ENCODE measurements around the gene NT5E. TPM values are rescaled to one million over a fixed set of nuclear protein-coding genes. Genes with fewer than 3 reads are reported as not detected.

Gene NT5E
- total and polyA plus RNA-seq, 4 donors = 3.2 to 13.9 (median 8.5) TPM

DNA sequence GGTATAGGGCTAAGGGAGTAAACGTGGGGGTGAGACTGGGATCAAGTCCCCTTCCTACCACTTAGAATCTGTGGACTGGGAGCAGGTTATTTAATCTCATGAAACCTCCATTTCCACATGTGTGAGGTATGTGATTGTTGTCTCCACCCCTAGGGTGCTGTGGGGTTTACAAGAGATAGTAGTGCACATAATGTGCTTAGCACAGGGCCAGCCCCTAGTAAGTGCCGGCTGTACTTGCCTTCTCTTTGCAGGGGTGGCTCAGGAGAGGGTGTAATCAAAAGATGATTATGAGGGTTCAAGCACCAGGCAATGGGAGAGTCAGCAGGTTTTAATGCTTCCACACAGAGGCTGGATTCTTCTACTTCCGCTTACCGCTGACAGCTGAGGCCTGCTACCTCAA lies 6.9 kb downstream of the NT5E start:
- Histone ChIP-seq H3K27ac (ENCODE audit: low read depth in 1 of 2, low read length in 1 of 2) (no peak overlapping the region), H3K4me1 (ENCODE audit: control insufficient read depth in 5 of 5, insufficient read depth in 5 of 5, low read length in 5 of 5) (peaks cover 0 to 10% (median 0%) of the 10 kb centered on the region in 5 donors), H3K4me3 (no peak overlapping the region), H3K27me3 (ENCODE audit: control insufficient read depth in 3 of 3, insufficient read depth in 3 of 3, low read length in 2 of 3) (peaks cover 0 to 3% (median 3%) of the 10 kb centered on the region in 3 donors), H3K9me3 (ENCODE audit: control insufficient read depth in 4 of 4, insufficient read depth in 3 of 4, low read length in 3 of 4) (no peaks in the 10 kb centered on the region), H3K9ac (ENCODE audit: insufficient read depth in 1 of 2, low read length in 2 of 2) (no peak overlapping the region), H3K36me3 (ENCODE audit: control insufficient read depth in 4 of 4, insufficient read depth in 4 of 4, low read length in 4 of 4) (no peaks in the 10 kb centered on the region)
- ATAC-seq (ENCODE audit: insufficient read depth, low FRiP score) (no peak), DNase-seq (no peak)
- no peak for TF ChIP-seq CTCF (IDR thresholded peaks at IDR 0.05; ENCODE audit: control extremely low read depth, extremely low read depth)
- whole genome bisulfite sequencing, 2 donors = 93 to 96% methylated on average over 4 of the region's 4 CpGs

DNA sequence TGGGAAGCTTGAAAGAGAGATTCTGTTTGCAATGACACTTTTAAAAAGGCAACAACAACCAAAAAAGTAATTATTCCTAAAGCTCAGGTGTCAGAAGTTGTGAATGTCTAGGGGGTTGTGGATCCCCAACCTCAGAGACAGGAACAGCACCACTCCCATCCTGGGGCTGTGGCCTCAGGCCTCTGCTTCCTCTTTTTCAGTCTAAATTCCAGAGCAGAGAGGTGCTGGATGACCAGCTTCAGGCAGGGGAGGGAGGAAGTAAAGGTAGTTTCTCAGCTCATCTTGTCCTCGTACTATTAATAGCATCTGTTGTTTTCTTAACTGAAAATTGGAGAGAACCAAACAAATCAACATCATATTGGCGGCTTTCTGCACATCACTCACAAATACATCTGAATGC lies 8.3 kb downstream of the NT5E start:
- no peak for DNase-seq
- Histone ChIP-seq H3K9me3 (ENCODE audit: control insufficient read depth in 4 of 4, insufficient read depth in 3 of 4, low read length in 3 of 4) (peaks cover 0 to 2% (median 0%) of the 10 kb centered on the region in 4 donors), H3K4me3 (no peak overlapping the region), H3K27me3 (ENCODE audit: control insufficient read depth in 3 of 3, insufficient read depth in 3 of 3, low read length in 2 of 3) (no peaks in the 10 kb centered on the region), H3K36me3 (ENCODE audit: control insufficient read depth in 4 of 4, insufficient read depth in 4 of 4, low read length in 4 of 4) (no peaks in the 10 kb centered on the region), H3K4me1 (ENCODE audit: control insufficient read depth in 5 of 5, insufficient read depth in 5 of 5, low read length in 5 of 5) (peaks cover 0 to 14% (median 0%) of the 10 kb centered on the region in 5 donors), H3K9ac (ENCODE audit: insufficient read depth in 1 of 2, low read length in 2 of 2) (no peak overlapping the region), H3K27ac (ENCODE audit: low read depth in 1 of 2, low read length in 1 of 2) (no peak overlapping the region)
- 39 to 43% methylated on average over 2 of the region's 2 CpGs for WGBS, 2 donors
- no peak for TF ChIP-seq CTCF (IDR thresholded peaks at IDR 0.05; ENCODE audit: control extremely low read depth, extremely low read depth)
- ATAC-seq (ENCODE audit: insufficient read depth, low FRiP score) = no peak

DNA sequence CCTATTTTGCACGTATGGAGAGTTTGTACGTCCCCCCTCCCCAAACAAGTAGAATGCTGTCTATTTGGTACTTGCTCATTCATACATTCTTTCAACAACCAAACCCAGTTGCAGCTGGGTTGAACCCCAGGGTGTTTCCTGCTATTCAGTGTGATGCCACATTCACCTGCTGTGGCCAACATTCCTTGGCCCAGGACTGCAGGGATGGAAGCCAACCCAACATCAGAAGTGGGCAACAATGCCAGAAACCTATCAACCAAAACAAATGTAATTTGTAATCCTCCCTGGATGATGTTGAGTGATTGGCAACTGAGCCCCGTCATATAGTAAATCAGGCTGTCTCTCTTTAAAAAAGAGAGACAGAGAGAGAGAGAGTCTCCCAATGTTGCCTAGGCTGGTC lies 8.9 kb downstream of the NT5E start:
- Histone ChIP-seq H3K27ac (ENCODE audit: low read depth in 1 of 2, low read length in 1 of 2) (no peak overlapping the region), H3K9me3 (ENCODE audit: control insufficient read depth in 4 of 4, insufficient read depth in 3 of 4, low read length in 3 of 4) (peaks cover 0 to 2% (median 0%) of the 10 kb centered on the region in 4 donors), H3K4me3 (no peak overlapping the region), H3K27me3 (ENCODE audit: control insufficient read depth in 3 of 3, insufficient read depth in 3 of 3, low read length in 2 of 3) (no peaks in the 10 kb centered on the region), H3K9ac (ENCODE audit: insufficient read depth in 1 of 2, low read length in 2 of 2) (no peak overlapping the region), H3K4me1 (ENCODE audit: control insufficient read depth in 5 of 5, insufficient read depth in 5 of 5, low read length in 5 of 5) (peaks cover 0 to 12% (median 0%) of the 10 kb centered on the region in 5 donors), H3K36me3 (ENCODE audit: control insufficient read depth in 4 of 4, insufficient read depth in 4 of 4, low read length in 4 of 4) (no peaks in the 10 kb centered on the region)
- 76 to 81% methylated on average over 3 of the region's 3 CpGs for WGBS, 2 donors
- TF ChIP-seq CTCF (IDR thresholded peaks at IDR 0.05; ENCODE audit: control extremely low read depth, extremely low read depth) = no peak
- ATAC-seq (ENCODE audit: insufficient read depth, low FRiP score) (no peak), DNase-seq (no peak)
